BJ (cell line): ENCODE results near the gene ST6GALNAC6. TPM values are rescaled to one million over a fixed set of nuclear protein-coding genes. Genes with fewer than 3 reads are reported as not detected.

Experiments
- CTCF ChIA-PET: fragments of 350-600 bp; formaldehyde crosslinking; extraction: SDS; loops from one replicate; lab custom pipeline; 2021; ENCODE audit warnings: antibody characterized with exemption, inconsistent platforms; lab: Yijun Ruan, JAX
- POLR2A ChIA-PET: fragments of 300-600 bp; sonication (Branson Sonifier 250); formaldehyde crosslinking; extraction: SDS; loops from one replicate; lab custom pipeline; 2021; ENCODE audit warnings: antibody characterized with exemption; lab: Charles Lee
- DNase-seq: peaks from one replicate; pipeline ENCODE4 v3.0.0-alpha.2; 2011; ENCODE audit warnings: low read depth
- H3K27me3 ChIP-seq: 2 replicates; pipeline ENCODE4 v1.6.0; 2011; ENCODE audit warnings: low read length; ENCODE audit not compliant: control insufficient read depth, insufficient read depth
- H3K36me3 ChIP-seq: 2 replicates; pipeline ENCODE4 v1.5.1; 2011; ENCODE audit warnings: low read length; ENCODE audit not compliant: control insufficient read depth, insufficient read depth
- H3K4me3 ChIP-seq: 2 replicates; pipeline ENCODE4 v1.5.1; 2011; ENCODE audit warnings: low read depth, mild to moderate bottlenecking, control low read depth, low read length
- CTCF ChIP-seq: IDR thresholded peaks from 2 replicates; pipeline ENCODE4 v1.5.1; 2011; ENCODE audit warnings: low read depth, mild to moderate bottlenecking, control low read depth, inconsistent platforms, low read length, moderate library complexity; ENCODE audit not compliant: insufficient read depth
- polyA plus RNA-seq: library from polyadenylated mRNA; depleted of rRNA; stranded (reverse); fragments of >200 nt; gene quantifications from 2 replicates; pipeline ENCODE4 v1.2.3, GENCODE V29; 2011

ST6GALNAC6 gene
- polyA plus RNA-seq, 1 experiment = 78.3 TPM

DNA sequence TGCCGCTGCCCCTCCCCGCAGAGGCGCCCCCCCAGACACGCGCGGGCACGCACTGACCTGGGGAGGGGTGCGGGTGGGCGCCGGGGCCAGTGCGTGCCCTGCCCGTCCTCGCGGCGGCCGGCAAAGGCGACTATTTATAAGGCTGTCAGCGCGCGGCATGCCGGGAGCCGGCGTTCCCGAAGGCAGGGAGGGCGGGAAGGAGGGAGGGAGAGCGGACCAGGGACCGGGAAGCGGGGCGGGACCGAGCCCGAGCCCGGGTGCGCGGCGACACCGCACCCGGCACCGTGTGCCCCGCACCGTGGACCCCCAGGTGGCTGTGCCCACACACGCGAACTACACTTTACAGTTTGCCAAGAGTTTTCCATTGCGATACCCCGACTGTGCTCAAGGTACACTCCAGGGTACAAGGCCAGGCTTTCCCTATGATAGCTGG is 21.8 kb downstream of the ST6GALNAC6 start, which contains the start of gene AK1:
TSS of gene AK1 (minus strand) at position 110 of the 433 bp plus-strand sequence. CDS start 3,058 bp downstream, outside the sequence.
- Histone ChIP-seq H3K36me3 (no peaks in the 10 kb centered on the region; the same call in 1 of the 2 replicates), H3K27me3 (no peaks in the 10 kb centered on the region), H3K4me3 (peak within 1 kb of the TSS; percentile 44)
- TF ChIP-seq CTCF = no peak
- ChIA-PET CTCF (interaction anchor here (1.5 to 1.6 kb wide), 2 partner anchors 8 to 143 kb away, joined by 4 to 5 read pairs; partner anchors contain the start of gene TOR2A), POLR2A (no interaction called here)
- no peak for DNase-seq

GRCh38 chr9:127876764-127877562 is 22.4 kb downstream of the ST6GALNAC6 start:
- H3K36me3 ChIP-seq = peaks cover under 1% of the 10 kb centered on the region; the same call in 1 of the 2 replicates
- TF ChIP-seq CTCF = no peak
- H3K4me3 ChIP-seq = peak overlapping the region; percentile 44
- no peak for DNase-seq
- ChIA-PET CTCF (interaction anchor here (1.3 to 1.6 kb wide), 2 partner anchors 7 to 32 kb away, joined by 3 to 5 read pairs; no protein-coding TSS in a partner anchor), POLR2A (no interaction called here)
- no peaks in the 10 kb centered on the region for H3K27me3 ChIP-seq

GRCh38 chr9:127876026-127876763 is 23.2 kb downstream of the ST6GALNAC6 start:
- ChIA-PET POLR2A (no interaction called here), CTCF (interaction anchor here (0.7 to 1.3 kb wide), 2 partner anchors 17 to 31 kb away, joined by 3 read pairs; no protein-coding TSS in a partner anchor)
- no peak for DNase-seq
- no peak for TF ChIP-seq CTCF
- Histone ChIP-seq H3K27me3 (no peaks in the 10 kb centered on the region), H3K4me3 (no peak overlapping the region), H3K36me3 (peaks cover 1% of the 10 kb centered on the region; the same call in 1 of the 2 replicates)

GRCh38 chr9:127875306-127875966 is 24.0 kb downstream of the ST6GALNAC6 start:
- ChIA-PET CTCF (interaction anchor here (0.7 kb wide), 1 partner anchor 16 kb away, joined by 3 read pairs; no protein-coding TSS in a partner anchor), POLR2A (no interaction called here)
- no peaks in the 10 kb centered on the region for H3K27me3 ChIP-seq
- DNase-seq = no peak
- peaks cover 3% of the 10 kb centered on the region; the same call in 1 of the 2 replicates for H3K36me3 ChIP-seq
- no peak for TF ChIP-seq CTCF
- no peak overlapping the region for H3K4me3 ChIP-seq
